Measurements from ENCODE around the gene BRCA1. TPM values are rescaled to one million over a fixed set of nuclear protein-coding genes. Genes with fewer than 3 reads are reported as not detected.
A peak's percentile ranks its signal among the peaks of the same experiment; 100 is the strongest.

BRCA1 gene
- total RNA-seq, 1 experiment from 2014 or later, result 44.4 TPM

- Histone ChIP-seq H3K36me3 (peaks cover 47% of the 10 kb centered on the region), H3K27me3 (replicated peaks) (peaks cover 4% of the 10 kb centered on the region; the same call in 1 of the 2 replicates), H3K4me3 (no peak overlapping the region), H3K27ac (peak overlapping the region; percentile 82), H3K4me1 (replicated peaks) (peaks cover 44% of the 10 kb centered on the region), H3K9me3 (replicated peaks) (no peaks in the 10 kb centered on the region)
- peak; percentile 52 to 55 for DNase-seq (ENCODE audit: low read depth in 1 of 2, low spot score in 2 of 2)
These were observed 105.0 kb downstream of the BRCA1 start for GRCh38 chr17:43020030-43020621.

GRCh38 chr17:43019418-43019817 lies 105.7 kb downstream of the BRCA1 start:
- peak overlapping the region; percentile 82 for H3K27ac ChIP-seq
- no peak for DNase-seq (ENCODE audit: low read depth in 1 of 2, low spot score in 2 of 2)
- peaks cover 54% of the 10 kb centered on the region for H3K36me3 ChIP-seq
- no peaks in the 10 kb centered on the region for H3K27me3 ChIP-seq (replicated peaks)
- H3K9me3 ChIP-seq (replicated peaks), result no peaks in the 10 kb centered on the region
- H3K4me1 ChIP-seq (replicated peaks), result peaks cover 39% of the 10 kb centered on the region
- H3K4me3 ChIP-seq, result no peak overlapping the region

DNA sequence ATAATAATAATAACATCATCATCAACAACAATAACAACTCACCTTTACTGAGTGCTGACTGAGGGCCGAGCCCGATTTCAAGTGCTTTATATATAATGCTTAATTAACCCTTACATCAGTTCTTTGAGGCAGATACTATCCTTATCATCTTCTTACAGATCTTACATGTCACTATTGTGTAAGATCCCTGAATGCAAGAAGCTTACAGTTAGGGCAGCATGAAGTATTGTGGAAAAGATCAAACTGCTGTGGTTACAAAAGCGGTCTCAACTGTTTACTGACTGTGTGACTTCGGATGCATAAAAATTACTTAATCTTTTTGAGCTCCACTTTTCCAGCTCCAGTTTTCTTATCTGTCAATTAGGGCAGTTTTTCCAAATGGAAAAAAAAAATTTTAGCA lies 106.2 kb downstream of the BRCA1 start:
- no peaks in the 10 kb centered on the region for H3K9me3 ChIP-seq (replicated peaks)
- H3K36me3 ChIP-seq, result peaks cover 59% of the 10 kb centered on the region
- DNase-seq (ENCODE audit: low read depth in 1 of 2, low spot score in 2 of 2), result no peak
- H3K27me3 ChIP-seq (replicated peaks), result no peaks in the 10 kb centered on the region
- no peak overlapping the region for H3K27ac ChIP-seq
- H3K4me3 ChIP-seq, result no peak overlapping the region
- peaks cover 37% of the 10 kb centered on the region for H3K4me1 ChIP-seq (replicated peaks)

- no peak overlapping the region for H3K27ac ChIP-seq
These were observed 106.9 kb downstream of the BRCA1 start for GRCh38 chr17:43018008-43018853.

DNA sequence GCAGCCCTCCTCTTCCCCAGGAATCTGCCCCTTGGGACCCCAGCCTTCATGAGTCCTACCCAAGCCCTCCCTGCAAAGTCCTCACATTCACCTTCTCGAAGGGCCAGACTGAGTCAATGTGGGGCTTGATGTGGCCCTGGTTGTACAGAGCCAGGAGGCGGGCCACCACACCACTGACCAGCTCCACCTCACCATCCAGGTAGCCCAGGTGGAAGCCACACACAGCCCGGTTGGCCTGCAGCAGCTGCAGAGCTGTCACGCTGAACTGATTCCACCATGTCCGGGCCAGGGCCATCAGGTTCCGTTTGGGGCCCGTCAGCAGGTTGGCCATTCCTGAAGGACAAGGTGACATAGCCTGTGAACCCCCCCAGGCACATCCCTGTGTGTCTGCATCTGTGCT lies 108.9 kb downstream of the BRCA1 start:
- no peak for DNase-seq (ENCODE audit: low read depth in 1 of 2, low spot score in 2 of 2)
- H3K4me1 ChIP-seq (replicated peaks), result peaks cover 25% of the 10 kb centered on the region
- no peaks in the 10 kb centered on the region for H3K9me3 ChIP-seq (replicated peaks)
- H3K27me3 ChIP-seq (replicated peaks), result no peaks in the 10 kb centered on the region
- H3K36me3 ChIP-seq, result peaks cover 67% of the 10 kb centered on the region
- H3K27ac ChIP-seq, result no peak overlapping the region
- H3K4me3 ChIP-seq, result no peak overlapping the region

More at GRCh38 chr17:43018008-43018853, 106.9 kb downstream of the BRCA1 start:
- H3K27me3 ChIP-seq (replicated peaks), result no peaks in the 10 kb centered on the region
- H3K36me3 ChIP-seq, result peaks cover 64% of the 10 kb centered on the region
- no peak overlapping the region for H3K4me3 ChIP-seq
- H3K9me3 ChIP-seq (replicated peaks), result no peaks in the 10 kb centered on the region
- no peak for DNase-seq (ENCODE audit: low read depth in 1 of 2, low spot score in 2 of 2)
- H3K4me1 ChIP-seq (replicated peaks), result peaks cover 37% of the 10 kb centered on the region

GRCh38 chr17:43015579-43015978 lies 109.6 kb downstream of the BRCA1 start:
- H3K36me3 ChIP-seq, result peaks cover 67% of the 10 kb centered on the region
- H3K27ac ChIP-seq, result no peak overlapping the region

DNA sequence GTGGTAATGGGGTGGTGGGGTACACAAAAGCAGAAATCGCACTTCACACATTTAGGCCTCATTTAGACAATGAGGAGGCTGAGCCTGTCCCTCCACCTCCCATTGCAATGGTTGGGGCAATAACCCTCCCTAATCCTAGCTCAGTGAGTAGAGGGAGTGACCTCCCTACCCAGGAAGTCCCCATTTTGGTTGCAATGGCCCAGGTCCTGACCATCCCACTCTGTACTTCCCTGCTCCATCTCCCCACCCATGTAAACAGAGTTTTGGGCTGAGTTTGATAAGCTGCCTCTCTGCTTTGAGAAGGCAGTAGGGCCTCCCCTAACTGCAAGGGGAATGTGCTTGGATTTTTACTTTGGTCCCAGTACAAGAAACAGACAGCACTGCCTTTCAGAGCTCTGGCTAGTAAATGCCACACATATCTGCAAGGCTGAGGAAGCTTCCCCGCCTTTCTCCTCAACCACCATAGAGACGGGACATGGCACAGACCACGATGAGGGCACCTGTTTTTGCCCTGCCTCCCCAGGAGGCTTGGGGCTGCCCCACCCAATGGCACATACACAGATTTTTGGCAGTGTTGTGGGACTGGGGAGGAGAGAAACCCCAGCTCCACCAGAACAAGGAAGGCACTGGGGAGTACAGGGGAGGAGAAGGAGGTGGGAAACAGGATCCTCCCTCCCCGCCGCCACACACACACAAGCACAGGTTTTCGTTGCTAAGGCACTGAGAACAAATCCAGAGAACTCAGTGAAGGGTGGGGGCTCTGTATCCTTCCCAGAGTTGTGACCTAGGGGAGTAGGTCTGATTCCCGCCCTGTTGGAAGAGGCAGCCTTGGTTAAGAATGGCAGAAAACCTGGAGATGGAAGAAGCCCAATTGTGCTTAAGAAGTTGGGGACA lies 110.3 kb downstream of the BRCA1 start:
- Histone ChIP-seq H3K4me1 (replicated peaks) (peaks cover 21% of the 10 kb centered on the region), H3K36me3 (peaks cover 66% of the 10 kb centered on the region), H3K27me3 (replicated peaks) (no peaks in the 10 kb centered on the region), H3K4me3 (no peak overlapping the region), H3K27ac (no peak overlapping the region), H3K9me3 (replicated peaks) (no peaks in the 10 kb centered on the region)
- no peak for DNase-seq (ENCODE audit: low read depth in 1 of 2, low spot score in 2 of 2)

More at GRCh38 chr17:43015579-43015978, 109.6 kb downstream of the BRCA1 start:
- H3K27me3 ChIP-seq (replicated peaks), result no peaks in the 10 kb centered on the region
- no peak for DNase-seq (ENCODE audit: low read depth in 1 of 2, low spot score in 2 of 2)
- peaks cover 21% of the 10 kb centered on the region for H3K4me1 ChIP-seq (replicated peaks)
- H3K9me3 ChIP-seq (replicated peaks), result no peaks in the 10 kb centered on the region
- H3K4me3 ChIP-seq, result no peak overlapping the region

- no peak overlapping the region for H3K27ac ChIP-seq
- peaks cover 14% of the 10 kb centered on the region for H3K4me1 ChIP-seq (replicated peaks)
- H3K9me3 ChIP-seq (replicated peaks), result no peaks in the 10 kb centered on the region
- peak in 1 of 2 experiments; percentile 47 for DNase-seq (ENCODE audit: low read depth in 1 of 2, low spot score in 2 of 2)
- no peaks in the 10 kb centered on the region for H3K27me3 ChIP-seq (replicated peaks)
- no peak overlapping the region for H3K4me3 ChIP-seq
- H3K36me3 ChIP-seq, result peaks cover 60% of the 10 kb centered on the region
These were observed 111.0 kb downstream of the BRCA1 start for GRCh38 chr17:43014020-43014648.

- Histone ChIP-seq H3K36me3 (peaks cover 53% of the 10 kb centered on the region), H3K27ac (no peak overlapping the region), H3K9me3 (replicated peaks) (no peaks in the 10 kb centered on the region), H3K4me3 (no peak overlapping the region), H3K4me1 (replicated peaks) (peaks cover 11% of the 10 kb centered on the region), H3K27me3 (replicated peaks) (no peaks in the 10 kb centered on the region)
- peak in 1 of 2 experiments; percentile 46 for DNase-seq (ENCODE audit: low read depth in 1 of 2, low spot score in 2 of 2)
These were observed 111.9 kb downstream of the BRCA1 start for GRCh38 chr17:43013296-43013695.

DNA sequence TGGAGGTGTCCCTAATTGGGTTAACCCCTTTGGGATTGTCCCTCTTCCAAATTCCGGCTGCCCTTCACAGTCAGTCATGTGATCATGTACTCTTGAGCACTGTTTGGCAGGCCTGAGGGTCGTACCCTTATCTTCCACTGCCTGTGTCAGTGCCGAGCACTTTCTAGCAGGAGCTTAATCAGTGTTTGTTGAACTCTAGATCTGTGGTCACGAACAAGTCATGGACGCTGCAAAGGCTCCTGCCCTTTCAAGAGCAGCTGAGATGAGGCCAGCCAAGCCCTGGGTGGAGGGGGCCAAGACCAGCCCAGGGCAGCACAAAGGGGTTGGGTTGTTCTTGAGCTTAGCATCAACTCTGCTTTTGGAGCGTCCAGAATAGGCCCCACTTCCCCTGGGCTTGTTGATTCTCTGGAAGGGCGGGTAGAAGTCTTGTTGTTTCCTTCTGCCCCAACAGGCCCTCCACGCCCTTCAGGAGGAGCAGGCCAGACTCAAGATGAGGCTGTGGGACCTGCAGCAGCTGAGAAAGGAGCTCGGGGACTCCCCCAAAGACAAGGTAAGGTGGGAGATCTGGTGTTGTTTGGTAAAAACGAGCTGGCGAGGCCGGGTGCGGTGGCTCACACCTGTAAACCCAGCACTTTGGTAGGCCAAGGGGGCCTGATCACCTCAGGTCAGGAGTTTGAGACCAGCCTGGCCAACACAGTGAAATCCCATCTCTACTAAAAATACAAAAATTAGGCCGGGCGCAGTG lies 113.3 kb downstream of the BRCA1 start:
- DNase-seq (ENCODE audit: low read depth in 1 of 2, low spot score in 2 of 2), result no peak

GRCh38 chr17:43010667-43011308 lies 114.4 kb downstream of the BRCA1 start:
- no peak for DNase-seq (ENCODE audit: low read depth in 1 of 2, low spot score in 2 of 2)
- no peak overlapping the region for H3K4me3 ChIP-seq
- H3K36me3 ChIP-seq, result peaks cover 42% of the 10 kb centered on the region
- H3K4me1 ChIP-seq (replicated peaks), result peaks cover 18% of the 10 kb centered on the region
- H3K27ac ChIP-seq, result no peak overlapping the region
- no peaks in the 10 kb centered on the region for H3K27me3 ChIP-seq (replicated peaks)
- H3K9me3 ChIP-seq (replicated peaks), result no peaks in the 10 kb centered on the region

More for the DNA sequence above, 113.3 kb downstream of the BRCA1 start:
- H3K27me3 ChIP-seq (replicated peaks), result no peaks in the 10 kb centered on the region
- H3K4me3 ChIP-seq, result no peak overlapping the region
- peaks cover 11% of the 10 kb centered on the region for H3K4me1 ChIP-seq (replicated peaks)
- peaks cover 45% of the 10 kb centered on the region for H3K36me3 ChIP-seq
- no peaks in the 10 kb centered on the region for H3K9me3 ChIP-seq (replicated peaks)
- no peak overlapping the region for H3K27ac ChIP-seq
